SU-DHL-6 (cell line): ENCODE data around the gene MST1R.

Experiments
- H2AFZ ChIP-seq: fragments of 200-600 bp; sonication (generic); 2 replicates; pipeline ENCODE4 v1.6.1; 2014; ENCODE audit warnings: low read depth, mild to moderate bottlenecking, moderate library complexity, mixed read lengths, antibody characterized with exemption, low read length; ENCODE audit not compliant: severe bottlenecking
- H3F3A ChIP-seq: fragments of 200-600 bp; shearing (Covaris generic); 2 replicates; pipeline ENCODE4 v1.6.0; 2016; ENCODE audit warnings: antibody characterized with exemption, mild to moderate bottlenecking; ENCODE audit not compliant: insufficient read depth
- H3K27ac ChIP-seq: fragments of 200-600 bp; sonication (generic); 2 replicates; pipeline ENCODE4 v1.5.1; 2016; ENCODE audit warnings: low read depth, mild to moderate bottlenecking, low read length, moderate library complexity, mixed read lengths
- H3K27me3 ChIP-seq: fragments of 200-600 bp; sonication (generic), shearing (Covaris generic); 2 replicates; pipeline ENCODE4 v1.6.0; 2014; ENCODE audit warnings: mild to moderate bottlenecking, low read length
- H3K36me3 ChIP-seq: fragments of 200-600 bp; sonication (generic); 2 replicates; pipeline ENCODE4 v1.6.1; 2014; ENCODE audit warnings: mild to moderate bottlenecking, low read length, mixed read lengths
- H3K4me2 ChIP-seq: fragments of 300-600, 200-600 bp; shearing (Covaris generic), sonication (generic); 2 replicates; pipeline ENCODE4 v1.6.0; 2014; ENCODE audit warnings: low read length, low read depth, mild to moderate bottlenecking; ENCODE audit not compliant: poor library complexity, severe bottlenecking
- H3K4me3 ChIP-seq: fragments of 200-600 bp; sonication (generic); 2 replicates; pipeline ENCODE4 v1.5.1; 2014; ENCODE audit warnings: antibody characterized with exemption, low read length, mild to moderate bottlenecking, mixed read lengths; ENCODE audit not compliant: insufficient read depth, poor library complexity, severe bottlenecking
- H3K79me2 ChIP-seq: fragments of 200-600 bp; sonication (generic); 2 replicates; pipeline ENCODE4 v1.6.1; 2014; ENCODE audit warnings: mild to moderate bottlenecking, low read length, moderate library complexity; ENCODE audit not compliant: insufficient read depth
- H3K9ac ChIP-seq: fragments of 200-600 bp; sonication (generic); 2 replicates; pipeline ENCODE4 v1.7.0; 2014; ENCODE audit warnings: mild to moderate bottlenecking, low read length
- H3K9me2 ChIP-seq: fragments of 200-600 bp; sonication (generic); replicated peaks from 2 replicates; pipeline ENCODE4 v1.6.1; 2014; ENCODE audit warnings: low read length; ENCODE audit not compliant: insufficient read depth
- H3K9me3 ChIP-seq: fragments of 200-600 bp; sonication (generic); 2 replicates; pipeline ENCODE4 v1.6.1; 2014; ENCODE audit warnings: low read length, mixed read lengths; ENCODE audit not compliant: insufficient read depth
- H4K20me1 ChIP-seq: fragments of 200-600 bp; sonication (generic); 2 replicates; pipeline ENCODE4 v1.6.1; 2014; ENCODE audit warnings: low read depth, mild to moderate bottlenecking, antibody characterized with exemption, low read length, moderate library complexity, mixed read lengths
- EZH2phosphoT487 ChIP-seq: fragments of 200-600 bp; sonication (generic), shearing (Covaris generic); conservative IDR thresholded peaks from 2 replicates; pipeline ENCODE4 v1.6.1; 2018; ENCODE audit warnings: mild to moderate bottlenecking, antibody characterized with exemption, low read length, moderate library complexity, mixed read lengths
- TF ChIP-seq, protein P1 (sequence below): fragments of 200-600 bp; sonication (generic); IDR thresholded peaks from one replicate; pipeline ENCODE4 v1.5.1; 2017; ENCODE audit warnings: antibody characterized with exemption, mild to moderate bottlenecking, low read length, moderate library complexity; ENCODE audit not compliant: insufficient read depth, poor library complexity, severe bottlenecking

The MST1R gene

DNA sequence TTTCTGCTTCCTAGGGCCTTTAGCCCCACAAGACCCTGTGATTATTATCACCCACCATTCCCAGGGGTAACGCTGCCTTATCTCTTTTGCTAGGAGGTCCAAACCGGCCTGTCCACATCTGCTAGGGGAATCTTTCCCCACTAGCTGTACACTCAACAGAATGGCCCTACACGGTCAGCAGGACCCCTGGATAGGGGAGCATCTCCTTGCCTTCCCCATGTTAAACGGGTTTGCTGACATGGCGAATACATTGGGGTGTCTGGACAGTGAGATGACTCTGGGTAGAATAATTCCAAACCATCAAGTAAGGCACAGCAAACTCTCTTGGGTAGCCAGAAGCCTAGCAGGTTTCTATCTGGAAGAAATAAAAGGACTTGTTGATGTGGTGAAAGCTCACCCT lies 48.0 kb downstream of the MST1R start:
- H3K27me3 ChIP-seq: no peaks in the 10 kb centered on the region
- H3K9ac ChIP-seq: peak overlapping the region; percentile 74
- peak overlapping the region; percentile 85 for H3K4me2 ChIP-seq
- no peak overlapping the region for H2AFZ ChIP-seq
- H3K4me3 ChIP-seq: peak overlapping the region; percentile 82
- peaks cover 29% of the 10 kb centered on the region for H3K79me2 ChIP-seq
- no peaks in the 10 kb centered on the region for H3K9me2 ChIP-seq
- no peak overlapping the region for H3K27ac ChIP-seq
- TF ChIP-seq EZH2phosphoT487: no peak
- H3K36me3 ChIP-seq: no peaks in the 10 kb centered on the region
- H3F3A ChIP-seq: no peaks in the 10 kb centered on the region
- H3K9me3 ChIP-seq: no peaks in the 10 kb centered on the region
- H4K20me1 ChIP-seq: no peaks in the 10 kb centered on the region

DNA sequence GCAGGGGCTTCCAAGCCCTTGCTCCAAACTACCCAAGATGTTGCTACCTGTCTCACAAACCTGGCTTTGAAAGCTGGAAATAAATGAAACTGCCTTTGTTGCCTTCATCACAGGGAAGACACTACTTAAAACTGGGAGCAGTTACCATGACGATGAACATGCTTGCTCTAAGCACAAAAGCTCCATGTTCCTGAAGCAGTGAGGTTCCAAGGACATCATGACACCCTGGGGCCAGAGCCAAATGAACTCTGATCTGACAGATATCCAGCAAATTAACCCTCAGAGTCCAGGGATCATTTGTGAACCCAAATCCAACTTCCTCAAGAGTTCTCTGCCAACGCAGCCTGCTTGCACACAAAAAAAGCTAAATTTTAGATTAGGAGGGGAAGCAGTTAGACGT lies 58.0 kb downstream of the MST1R start:
- Histone ChIP-seq H3F3A (no peaks in the 10 kb centered on the region), H3K27ac (no peak overlapping the region), H2AFZ (no peak overlapping the region), H3K79me2 (0 out of 2 replicates have a peak, but pooled peaks cover 8% of the 10 kb centered on the region), H3K27me3 (no peaks in the 10 kb centered on the region), H3K9me3 (no peaks in the 10 kb centered on the region), H3K9ac (no peak overlapping the region), H3K4me3 (no peak overlapping the region), H4K20me1 (no peaks in the 10 kb centered on the region), H3K36me3 (no peaks in the 10 kb centered on the region), H3K4me2 (no peak overlapping the region), H3K9me2 (no peaks in the 10 kb centered on the region)
- TF ChIP-seq, protein P1, sequence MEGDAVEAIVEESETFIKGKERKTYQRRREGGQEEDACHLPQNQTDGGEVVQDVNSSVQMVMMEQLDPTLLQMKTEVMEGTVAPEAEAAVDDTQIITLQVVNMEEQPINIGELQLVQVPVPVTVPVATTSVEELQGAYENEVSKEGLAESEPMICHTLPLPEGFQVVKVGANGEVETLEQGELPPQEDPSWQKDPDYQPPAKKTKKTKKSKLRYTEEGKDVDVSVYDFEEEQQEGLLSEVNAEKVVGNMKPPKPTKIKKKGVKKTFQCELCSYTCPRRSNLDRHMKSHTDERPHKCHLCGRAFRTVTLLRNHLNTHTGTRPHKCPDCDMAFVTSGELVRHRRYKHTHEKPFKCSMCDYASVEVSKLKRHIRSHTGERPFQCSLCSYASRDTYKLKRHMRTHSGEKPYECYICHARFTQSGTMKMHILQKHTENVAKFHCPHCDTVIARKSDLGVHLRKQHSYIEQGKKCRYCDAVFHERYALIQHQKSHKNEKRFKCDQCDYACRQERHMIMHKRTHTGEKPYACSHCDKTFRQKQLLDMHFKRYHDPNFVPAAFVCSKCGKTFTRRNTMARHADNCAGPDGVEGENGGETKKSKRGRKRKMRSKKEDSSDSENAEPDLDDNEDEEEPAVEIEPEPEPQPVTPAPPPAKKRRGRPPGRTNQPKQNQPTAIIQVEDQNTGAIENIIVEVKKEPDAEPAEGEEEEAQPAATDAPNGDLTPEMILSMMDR: no peak
- TF ChIP-seq EZH2phosphoT487: no peak

DNA sequence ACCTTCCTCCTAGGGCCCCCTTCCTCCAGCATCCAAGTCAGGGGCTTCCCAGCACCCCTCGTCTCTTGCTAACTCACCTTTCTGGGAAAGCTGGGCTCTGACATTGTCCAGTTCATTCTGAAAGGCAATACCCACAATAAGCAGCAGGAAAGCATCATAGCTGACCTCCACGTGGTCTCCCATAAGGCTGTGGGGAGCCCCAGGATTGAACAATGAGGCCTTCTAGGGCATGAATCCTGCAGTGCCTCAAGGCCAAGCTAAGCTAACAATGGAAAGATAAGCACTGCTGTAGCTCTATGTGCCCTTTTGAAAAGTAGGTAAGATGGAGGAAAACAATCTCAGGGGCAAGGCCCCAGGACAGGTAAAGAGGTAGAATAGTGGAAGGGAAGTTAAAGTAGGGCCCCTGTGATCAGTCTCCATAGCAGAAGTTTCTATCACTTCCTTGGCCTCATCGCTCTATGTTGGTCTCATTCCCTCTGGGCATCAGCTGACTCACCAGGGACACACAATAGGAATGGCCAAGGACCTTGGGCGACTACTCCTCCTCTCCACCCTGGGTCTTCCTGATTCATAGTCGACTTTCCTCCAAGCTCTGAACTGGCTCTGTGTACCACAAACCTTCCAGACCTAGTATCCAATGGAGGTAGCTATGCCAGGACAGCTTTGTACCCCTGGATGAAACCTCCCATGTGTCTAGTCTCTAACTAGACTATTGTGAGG lies 59.0 kb downstream of the MST1R start:
- Histone ChIP-seq H3K79me2 (no peaks in the 10 kb centered on the region), H3K9ac (no peak overlapping the region), H3K27me3 (no peaks in the 10 kb centered on the region), H3K4me3 (no peak overlapping the region), H3K36me3 (no peaks in the 10 kb centered on the region), H3K9me2 (no peaks in the 10 kb centered on the region), H3K4me2 (no peak overlapping the region), H2AFZ (no peak overlapping the region), H4K20me1 (no peaks in the 10 kb centered on the region), H3F3A (no peaks in the 10 kb centered on the region), H3K27ac (no peak overlapping the region), H3K9me3 (no peaks in the 10 kb centered on the region)
- no peak for TF ChIP-seq EZH2phosphoT487
- TF ChIP-seq, protein P1: no peak

DNA sequence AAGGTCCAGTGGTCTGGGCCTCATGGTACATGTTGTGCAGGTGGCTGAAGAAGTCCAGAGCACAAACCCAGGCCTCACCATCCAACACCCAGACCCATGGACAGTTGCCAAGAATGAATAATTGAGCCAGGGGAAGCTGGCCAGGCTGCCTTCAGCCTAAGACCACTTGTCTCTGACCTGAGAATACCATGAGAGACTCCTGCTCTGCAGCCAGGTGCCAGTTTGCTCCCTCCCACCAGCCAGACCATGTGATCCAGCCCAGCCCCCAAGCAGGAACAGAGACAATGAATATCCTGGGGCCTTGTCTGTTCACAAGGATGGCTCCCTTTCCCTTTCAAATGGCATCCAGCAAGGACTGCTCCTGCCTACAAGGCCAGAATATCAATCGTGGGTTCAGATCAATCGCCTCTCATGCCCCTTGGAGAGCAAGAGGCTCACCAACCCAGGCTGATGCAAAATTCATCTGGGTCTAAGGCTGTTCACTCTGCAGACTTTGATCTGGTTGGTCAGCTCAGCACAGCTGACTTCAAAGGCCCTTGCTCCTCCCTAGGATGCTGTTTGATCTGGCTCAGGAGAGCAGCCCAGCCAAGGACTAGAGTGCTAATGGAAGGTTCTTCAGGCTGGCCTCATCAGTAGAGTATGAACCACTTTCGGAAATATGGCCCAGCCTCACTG lies 60.7 kb downstream of the MST1R start:
- no peaks in the 10 kb centered on the region for H3K9me2 ChIP-seq

More for the DNA sequence above, 60.7 kb downstream of the MST1R start:
- H3K9ac ChIP-seq: no peak overlapping the region
- H4K20me1 ChIP-seq: no peaks in the 10 kb centered on the region
- H3K79me2 ChIP-seq: no peaks in the 10 kb centered on the region
- no peaks in the 10 kb centered on the region for H3K36me3 ChIP-seq
- H3K4me3 ChIP-seq: no peak overlapping the region
- H3K27ac ChIP-seq: no peak overlapping the region
- no peak overlapping the region for H3K4me2 ChIP-seq
- no peak overlapping the region for H2AFZ ChIP-seq
- no peaks in the 10 kb centered on the region for H3K27me3 ChIP-seq
- TF ChIP-seq EZH2phosphoT487: no peak
- TF ChIP-seq, protein P1: no peak
- no peaks in the 10 kb centered on the region for H3F3A ChIP-seq
- H3K9me3 ChIP-seq: no peaks in the 10 kb centered on the region
